H9 (cell line): ENCODE results near the gene RNF224. TPM values are rescaled to one million over a fixed set of nuclear protein-coding genes. Genes with fewer than 3 reads are reported as not detected.

Source experiments
- DNase-seq: peaks from one replicate; pipeline ENCODE4 v3.0.0-alpha.2; 2017
- H2AFZ ChIP-seq: one replicate; pipeline ENCODE4 v1.6.1; 2013; ENCODE audit warnings: mild to moderate bottlenecking, low read length, control low read depth, moderate library complexity
- H2AK5ac ChIP-seq: 2 replicates; pipeline ENCODE4 v1.6.1; 2013; ENCODE audit warnings: low read length, control low read depth, mixed read lengths; ENCODE audit not compliant: insufficient read length
- H2BK120ac ChIP-seq: one replicate; pipeline ENCODE4 v1.6.1; 2013; ENCODE audit warnings: low read depth, mild to moderate bottlenecking, low read length, control low read depth, inconsistent platforms; ENCODE audit not compliant: poor library complexity, severe bottlenecking
- H2BK12ac ChIP-seq: 2 replicates; pipeline ENCODE4 v1.6.1; 2013; ENCODE audit warnings: low read length, control low read depth, mixed read lengths, low read depth; ENCODE audit not compliant: insufficient read length
- H2BK15ac ChIP-seq: 2 replicates; pipeline ENCODE4 v1.6.1; 2013; ENCODE audit warnings: low read depth, low read length, control low read depth
- H2BK20ac ChIP-seq: one replicate; pipeline ENCODE4 v1.6.1; 2013; ENCODE audit warnings: low read depth, mild to moderate bottlenecking, low read length, control low read depth, inconsistent platforms; ENCODE audit not compliant: poor library complexity, severe bottlenecking
- H2BK5ac ChIP-seq: 2 replicates; pipeline ENCODE4 v1.6.1; 2013; ENCODE audit warnings: low read length, control low read depth, mixed read lengths; ENCODE audit not compliant: insufficient read length
- H3K14ac ChIP-seq: 2 replicates; pipeline ENCODE4 v1.6.1; 2013; ENCODE audit warnings: low read length, control low read depth; ENCODE audit not compliant: insufficient read depth
- H3K18ac ChIP-seq: 2 replicates; pipeline ENCODE4 v1.6.1; 2013; ENCODE audit warnings: low read depth, mild to moderate bottlenecking, mixed read lengths, low read length, control low read depth; ENCODE audit not compliant: insufficient read length
- H3K23ac ChIP-seq: 2 replicates; pipeline ENCODE4 v1.6.1; 2013; ENCODE audit warnings: low read length, control low read depth, mixed read lengths, low read depth; ENCODE audit not compliant: insufficient read length
- H3K23me2 ChIP-seq: 2 replicates; pipeline ENCODE4 v1.6.1; 2013; ENCODE audit warnings: low read depth, mild to moderate bottlenecking, mixed read lengths, low read length, control low read depth; ENCODE audit not compliant: insufficient read length, poor library complexity, severe bottlenecking
- H3K27ac ChIP-seq: 2 replicates; pipeline ENCODE4 v1.5.1; 2013; ENCODE audit warnings: low read length, control low read depth, mixed read lengths, low read depth; ENCODE audit not compliant: insufficient read length
- H3K27me3 ChIP-seq: 2 replicates; pipeline ENCODE4 v1.6.1; 2013; ENCODE audit warnings: low read length, control low read depth, inconsistent platforms; ENCODE audit not compliant: insufficient read depth
- H3K4ac ChIP-seq: 2 replicates; pipeline ENCODE4 v1.6.1; 2013; ENCODE audit warnings: low read depth, mild to moderate bottlenecking, control low read depth, inconsistent platforms, low read length, moderate library complexity
- H3K4me1 ChIP-seq: 2 replicates; pipeline ENCODE4 v1.6.1; 2013; ENCODE audit warnings: low read length, control low read depth, inconsistent platforms; ENCODE audit not compliant: insufficient read depth
- H3K4me2 ChIP-seq: 2 replicates; pipeline ENCODE4 v1.6.1; 2013; ENCODE audit warnings: low read length, control low read depth, mixed read lengths; ENCODE audit not compliant: insufficient read length, insufficient read depth
- H3K56ac ChIP-seq: 2 replicates; pipeline ENCODE4 v1.6.1; 2013; ENCODE audit warnings: low read depth, mild to moderate bottlenecking, mixed read lengths, low read length, control low read depth; ENCODE audit not compliant: insufficient read length
- H3K79me1 ChIP-seq: 2 replicates; pipeline ENCODE4 v1.6.1; 2013; ENCODE audit warnings: low read depth, mild to moderate bottlenecking, moderate library complexity, low read length, control low read depth, inconsistent platforms; ENCODE audit not compliant: insufficient read depth, poor library complexity, severe bottlenecking
- H3K79me2 ChIP-seq: 2 replicates; pipeline ENCODE4 v1.6.1; 2013; ENCODE audit warnings: low read length, control low read depth, inconsistent platforms; ENCODE audit not compliant: insufficient read depth
- H3K9ac ChIP-seq: 2 replicates; pipeline ENCODE4 v1.6.1; 2013; ENCODE audit warnings: low read length, control low read depth, mixed read lengths; ENCODE audit not compliant: insufficient read length; ENCODE audit errors: extremely low read depth
- H3K9me3 ChIP-seq: one replicate; pipeline ENCODE4 v1.6.1; 2013; ENCODE audit warnings: low read depth, low read length, inconsistent platforms; ENCODE audit not compliant: control insufficient read depth
- H3T11ph ChIP-seq: one replicate; pipeline ENCODE4 v1.6.1; 2013; ENCODE audit warnings: mild to moderate bottlenecking, low read length, control low read depth, inconsistent platforms
- H4K20me1 ChIP-seq: one replicate; pipeline ENCODE4 v1.6.1; 2013; ENCODE audit not compliant: control insufficient read depth, insufficient read length, insufficient read depth
- H4K5ac ChIP-seq: 2 replicates; pipeline ENCODE4 v1.6.1; 2013; ENCODE audit warnings: low read depth, mild to moderate bottlenecking, mixed read lengths, low read length, control low read depth; ENCODE audit not compliant: insufficient read length
- H4K8ac ChIP-seq: replicated peaks from 2 replicates; pipeline ENCODE4 v1.6.1; 2013; ENCODE audit warnings: low read length, control low read depth, mixed read lengths, low read depth; ENCODE audit not compliant: insufficient read length
- H4K91ac ChIP-seq: 2 replicates; pipeline ENCODE4 v1.6.1; 2013; ENCODE audit warnings: low read depth, mild to moderate bottlenecking, moderate library complexity, mixed read lengths, low read length, control low read depth; ENCODE audit not compliant: insufficient read length
- H3K27ac Mint-ChIP-seq, 3 experiments: 2 replicates in 2 of 3; 3 replicates in 1 of 3; pipeline ENCODE4 v1.8.0; 2020 to 2021; ENCODE audit warnings: mixed read lengths in 3 of 3, mild to moderate bottlenecking in 1 of 3, moderate library complexity in 1 of 3
- H3K27me3 Mint-ChIP-seq: 2 replicates; pipeline ENCODE4 v1.8.0; 2021; ENCODE audit warnings: low read depth, mild to moderate bottlenecking, moderate library complexity, mixed read lengths
- H3K36me3 Mint-ChIP-seq, 3 experiments: 2 replicates in 2 of 3; 3 replicates in 1 of 3; pipeline ENCODE4 v1.8.0; 2020 to 2021; ENCODE audit warnings: low read depth in 3 of 3, mixed read lengths in 3 of 3; ENCODE audit not compliant: insufficient read depth in 1 of 3
- H3K4me1 Mint-ChIP-seq, 2 experiments: 2 replicates each; pipeline ENCODE4 v1.8.0; 2020; ENCODE audit warnings: mixed read lengths in 2 of 2
- H3K4me3 Mint-ChIP-seq, 2 experiments: 2 replicates in 1 of 2; 3 replicates in 1 of 2; pipeline ENCODE4 v1.8.0; 2020 to 2021; ENCODE audit warnings: mild to moderate bottlenecking in 2 of 2, mixed read lengths in 2 of 2, moderate library complexity in 1 of 2
- H3K9me3 Mint-ChIP-seq, 2 experiments: 2 replicates in 1 of 2; 3 replicates in 1 of 2; pipeline ENCODE4 v1.8.0; 2020; ENCODE audit warnings: mild to moderate bottlenecking in 2 of 2, mixed read lengths in 2 of 2, moderate library complexity in 1 of 2
- WGBS: extraction: QIAGEN DNeasy Blood & Tissue Kit; methylation state at CpG from one replicate; pipeline ENCODE4 v1.1.7; 2013; ENCODE audit warnings: missing lambda C conversion rate, low lambda C conversion rate, mixed read lengths; ENCODE audit not compliant: insufficient read length; ENCODE audit errors: extremely low coverage; 5-methylcytosine and 5-hydroxymethylcytosine counted together
- total RNA-seq: library from RNA; stranded (reverse); gene quantifications from 2 replicates; pipeline ENCODE4 v1.2.1, GENCODE V29; 2021
- TF ChIP-seq, protein P1 (sequence below): fragments of 200-600 bp; sonication (generic); conservative IDR thresholded peaks from 3 replicates; pipeline ENCODE4 v1.8.0; 2021; ENCODE audit warnings: antibody characterized with exemption, mild to moderate bottlenecking

Gene RNF224
- total RNA-seq, 1 experiment from 2014 or later: 0.15 TPM

GRCh38 chr9:137269231-137269772 lies 42.0 kb downstream of the RNF224 start:
- H2AK5ac ChIP-seq: no peak overlapping the region
- WGBS: no CpG with 5 or more reads among the region's 17 CpGs
- peaks cover 11 to 53% (median 39%) of the 10 kb centered on the region in 3 experiments; a peak in 6 of 7 replicates for H3K36me3 Mint-ChIP-seq
- no peaks in the 10 kb centered on the region for H3K4me1 ChIP-seq
- H3K9me3 Mint-ChIP-seq: no peaks in the 10 kb centered on the region; a peak in 1 of 5 replicates
- no peak overlapping the region for H3K4me2 ChIP-seq
- H3K23me2 ChIP-seq: no peaks in the 10 kb centered on the region
- H3K79me1 ChIP-seq: no peaks in the 10 kb centered on the region
- TF ChIP-seq, protein P1, sequence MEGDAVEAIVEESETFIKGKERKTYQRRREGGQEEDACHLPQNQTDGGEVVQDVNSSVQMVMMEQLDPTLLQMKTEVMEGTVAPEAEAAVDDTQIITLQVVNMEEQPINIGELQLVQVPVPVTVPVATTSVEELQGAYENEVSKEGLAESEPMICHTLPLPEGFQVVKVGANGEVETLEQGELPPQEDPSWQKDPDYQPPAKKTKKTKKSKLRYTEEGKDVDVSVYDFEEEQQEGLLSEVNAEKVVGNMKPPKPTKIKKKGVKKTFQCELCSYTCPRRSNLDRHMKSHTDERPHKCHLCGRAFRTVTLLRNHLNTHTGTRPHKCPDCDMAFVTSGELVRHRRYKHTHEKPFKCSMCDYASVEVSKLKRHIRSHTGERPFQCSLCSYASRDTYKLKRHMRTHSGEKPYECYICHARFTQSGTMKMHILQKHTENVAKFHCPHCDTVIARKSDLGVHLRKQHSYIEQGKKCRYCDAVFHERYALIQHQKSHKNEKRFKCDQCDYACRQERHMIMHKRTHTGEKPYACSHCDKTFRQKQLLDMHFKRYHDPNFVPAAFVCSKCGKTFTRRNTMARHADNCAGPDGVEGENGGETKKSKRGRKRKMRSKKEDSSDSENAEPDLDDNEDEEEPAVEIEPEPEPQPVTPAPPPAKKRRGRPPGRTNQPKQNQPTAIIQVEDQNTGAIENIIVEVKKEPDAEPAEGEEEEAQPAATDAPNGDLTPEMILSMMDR: no peak
- no peak overlapping the region for H3K27ac Mint-ChIP-seq
- H3K79me2 ChIP-seq: no peaks in the 10 kb centered on the region
- H3K27me3 ChIP-seq: no peaks in the 10 kb centered on the region
- DNase-seq: no peak
- no peak overlapping the region for H3K23ac ChIP-seq
- H3K4ac ChIP-seq: no peak overlapping the region
- H4K20me1 ChIP-seq: no peaks in the 10 kb centered on the region
- H3K4me3 Mint-ChIP-seq: no peak overlapping the region
- H4K8ac ChIP-seq: no peak overlapping the region
- H3K18ac ChIP-seq: no peak overlapping the region
- no peak overlapping the region for H2BK5ac ChIP-seq
- no peak overlapping the region for H2BK120ac ChIP-seq
- no peak overlapping the region for H4K91ac ChIP-seq
- no peak overlapping the region for H3K27ac ChIP-seq
- no peak overlapping the region for H3T11ph ChIP-seq
- H2BK15ac ChIP-seq: no peak overlapping the region
- H3K4me1 Mint-ChIP-seq: peaks cover under 1 to 4% of the 10 kb centered on the region in 2 experiments; a peak in 3 of 4 replicates
- H3K27me3 Mint-ChIP-seq: no peaks in the 10 kb centered on the region; the same call in 1 of the 2 replicates
- no peak overlapping the region for H2BK12ac ChIP-seq
- H3K9ac ChIP-seq: no peak overlapping the region
- no peak overlapping the region for H3K14ac ChIP-seq
- H4K5ac ChIP-seq: no peak overlapping the region
- H2AFZ ChIP-seq: no peak overlapping the region
- no peak overlapping the region for H3K56ac ChIP-seq
- H2BK20ac ChIP-seq: no peak overlapping the region
- no peaks in the 10 kb centered on the region for H3K9me3 ChIP-seq
